Vagina (tissue), 2 donors: ENCODE measurements around the gene EVA1A. TPM values are rescaled to one million over a fixed set of nuclear protein-coding genes. Genes with fewer than 3 reads are reported as not detected.

ENCODE experiments used
- DNase-seq, 2 donors: peaks; one replicate each; pipeline ENCODE4 v3.0.0-alpha.2; 2017; ENCODE audit errors: extremely low spot score in 2 of 2
- H3K27ac ChIP-seq: fragments of 200-600 bp; sonication (generic); one replicate; pipeline ENCODE4 v1.5.1; 2019
- H3K27me3 ChIP-seq: fragments of 200-600 bp; sonication (generic); one replicate; pipeline ENCODE4 v1.5.1; 2019
- H3K36me3 ChIP-seq, 2 donors: fragments of 200-600 bp; sonication (generic); one replicate each; pipeline ENCODE4 v1.5.1; 2017 to 2019
- H3K4me1 ChIP-seq: fragments of 200-600 bp; sonication (generic); one replicate; pipeline ENCODE4 v1.5.1; 2019
- H3K4me3 ChIP-seq, 2 donors: fragments of 200-600 bp; sonication (generic); 1 replicate in 1 of 2; 2 replicates in 1 of 2; pipeline ENCODE4 v1.5.1; 2016 to 2019
- H3K9me3 ChIP-seq: fragments of 200-600 bp; sonication (generic); one replicate; pipeline ENCODE4 v1.5.1; 2019
- CTCF ChIP-seq, 3 experiments: fragments of 450-650 bp in 2 of 3; fragments of 200-600 bp in 1 of 3; sonication (generic) in 1 of 3; IDR thresholded peaks; one replicate each; pipeline ENCODE4 v1.5.1; 2017 to 2019; ENCODE audit warnings: antibody characterized with exemption in 3 of 3, mild to moderate bottlenecking in 2 of 3, moderate library complexity in 2 of 3
- POLR2A ChIP-seq, 2 donors: fragments of 450-650 bp; IDR thresholded peaks; one replicate each; pipeline ENCODE4 v1.6.1; 2017; ENCODE audit warnings: antibody characterized with exemption in 2 of 2, mild to moderate bottlenecking in 2 of 2, moderate library complexity in 2 of 2
- POLR2AphosphoS5 ChIP-seq, 2 donors: sonication (generic); formaldehyde crosslinking; IDR thresholded peaks; one replicate each; pipeline ENCODE4 v1.9.0; 2017; ENCODE audit warnings: antibody characterized with exemption in 2 of 2, mild to moderate bottlenecking in 2 of 2, low read depth in 1 of 2; ENCODE audit not compliant: insufficient read depth in 1 of 2
- intact Hi-C: fragments of 100-400 bp; cut with DNase I; formaldehyde crosslinking; loops from one replicate; pipeline ENCODE4 v1.15.1; 2023
- total RNA-seq: library from RNA; depleted of rRNA; stranded (reverse); fragments of >200 nt; gene quantifications from one replicate; pipeline ENCODE4 v1.2.3, GENCODE V29; 2016

EVA1A gene
- total RNA-seq, 1 donor from 2014 or later: not detected

GRCh38 chr2:75464348-75464946 is 96.3 kb downstream of the EVA1A start:
- intact Hi-C loops: no loop called here
- TF ChIP-seq POLR2AphosphoS5 (IDR thresholded peaks at IDR 0.05; ENCODE audit: insufficient read depth in 1 of 2, low read depth in 1 of 2) (no peak), POLR2A (IDR thresholded peaks at IDR 0.05) (no peak), CTCF (IDR thresholded peaks at IDR 0.05) (peak in 1 of 3 experiments; percentile 23)
- DNase-seq: no peak

GRCh38 chr2:75462721-75463120 is 98.0 kb downstream of the EVA1A start:
- Histone ChIP-seq H3K4me1 (no peaks in the 10 kb centered on the region), H3K27me3 (no peaks in the 10 kb centered on the region), H3K9me3 (no peaks in the 10 kb centered on the region), H3K36me3 (no peaks in the 10 kb centered on the region), H3K27ac (no peak overlapping the region), H3K4me3 (no peak overlapping the region)
- intact Hi-C loops: no loop called here
- no peak for TF ChIP-seq CTCF (IDR thresholded peaks at IDR 0.05)
- TF ChIP-seq POLR2AphosphoS5 (IDR thresholded peaks at IDR 0.05; ENCODE audit: insufficient read depth in 1 of 2, low read depth in 1 of 2): no peak
- TF ChIP-seq POLR2A (IDR thresholded peaks at IDR 0.05): no peak
- no peak for DNase-seq

More at GRCh38 chr2:75464348-75464946, 96.3 kb downstream of the EVA1A start:
- H3K4me3 ChIP-seq: no peak overlapping the region
- H3K27me3 ChIP-seq: no peaks in the 10 kb centered on the region
- no peaks in the 10 kb centered on the region for H3K36me3 ChIP-seq
- no peaks in the 10 kb centered on the region for H3K9me3 ChIP-seq
- no peaks in the 10 kb centered on the region for H3K4me1 ChIP-seq
- no peak overlapping the region for H3K27ac ChIP-seq

GRCh38 chr2:75462206-75462605 is 98.5 kb downstream of the EVA1A start:
- no peaks in the 10 kb centered on the region for H3K27me3 ChIP-seq
- H3K9me3 ChIP-seq: no peaks in the 10 kb centered on the region
- no peak overlapping the region for H3K4me3 ChIP-seq
- H3K4me1 ChIP-seq: no peaks in the 10 kb centered on the region
- TF ChIP-seq CTCF (IDR thresholded peaks at IDR 0.05) (no peak), POLR2A (IDR thresholded peaks at IDR 0.05) (no peak), POLR2AphosphoS5 (IDR thresholded peaks at IDR 0.05; ENCODE audit: insufficient read depth in 1 of 2, low read depth in 1 of 2) (no peak)
- no peak overlapping the region for H3K27ac ChIP-seq
- DNase-seq: no peak
- no peaks in the 10 kb centered on the region for H3K36me3 ChIP-seq
- intact Hi-C loops: no loop called here

- Histone ChIP-seq H3K4me1 (no peaks in the 10 kb centered on the region), H3K27ac (no peak overlapping the region), H3K27me3 (no peaks in the 10 kb centered on the region), H3K4me3 (no peak overlapping the region), H3K36me3 (no peaks in the 10 kb centered on the region), H3K9me3 (no peaks in the 10 kb centered on the region)
- no peak for TF ChIP-seq CTCF (IDR thresholded peaks at IDR 0.05)
- TF ChIP-seq POLR2A (IDR thresholded peaks at IDR 0.05): no peak
- TF ChIP-seq POLR2AphosphoS5 (IDR thresholded peaks at IDR 0.05; ENCODE audit: insufficient read depth in 1 of 2, low read depth in 1 of 2): no peak
- no peak for DNase-seq
- intact Hi-C loops: no loop called here
Observed at GRCh38 chr2:75460630-75461029, 100.1 kb downstream of the EVA1A start.

GRCh38 chr2:75459565-75460310 is 101.0 kb downstream of the EVA1A start:
- H3K4me3 ChIP-seq: no peak overlapping the region
- no peaks in the 10 kb centered on the region for H3K36me3 ChIP-seq
- no peak for TF ChIP-seq POLR2AphosphoS5 (IDR thresholded peaks at IDR 0.05; ENCODE audit: insufficient read depth in 1 of 2, low read depth in 1 of 2)
- TF ChIP-seq CTCF (IDR thresholded peaks at IDR 0.05): no peak
- TF ChIP-seq POLR2A (IDR thresholded peaks at IDR 0.05): no peak
- H3K27ac ChIP-seq: no peak overlapping the region
- no peaks in the 10 kb centered on the region for H3K4me1 ChIP-seq
- DNase-seq: no peak
- no peaks in the 10 kb centered on the region for H3K27me3 ChIP-seq
- H3K9me3 ChIP-seq: no peaks in the 10 kb centered on the region
- intact Hi-C loops: no loop called here
